ENCODE results near the gene THSD4. TPM values are rescaled to one million over a fixed set of nuclear protein-coding genes. Genes with fewer than 3 reads are reported as not detected.

Gene THSD4
- polyA plus RNA-seq, 1 experiment = 18.8 TPM

DNA sequence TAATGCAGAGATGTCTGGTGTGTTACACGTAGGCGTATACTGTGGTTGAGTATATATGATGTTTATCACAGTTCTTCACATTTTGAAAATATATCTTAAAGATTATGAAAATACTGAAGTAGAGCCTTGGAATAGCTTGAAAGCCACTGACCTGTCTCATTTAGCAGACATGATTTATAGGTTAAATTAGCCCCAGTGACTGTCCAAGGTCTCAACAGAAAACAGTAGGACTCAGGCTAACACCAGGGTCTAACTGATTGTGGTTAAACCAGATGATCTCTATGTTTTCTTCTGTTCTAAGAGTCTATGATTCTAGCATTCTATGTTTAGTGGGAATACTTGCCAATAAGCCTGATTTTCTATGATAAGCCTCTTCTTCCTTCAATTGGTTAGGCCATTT, 528.6 kb downstream of the THSD4 start:
- TF ChIP-seq, protein P1, sequence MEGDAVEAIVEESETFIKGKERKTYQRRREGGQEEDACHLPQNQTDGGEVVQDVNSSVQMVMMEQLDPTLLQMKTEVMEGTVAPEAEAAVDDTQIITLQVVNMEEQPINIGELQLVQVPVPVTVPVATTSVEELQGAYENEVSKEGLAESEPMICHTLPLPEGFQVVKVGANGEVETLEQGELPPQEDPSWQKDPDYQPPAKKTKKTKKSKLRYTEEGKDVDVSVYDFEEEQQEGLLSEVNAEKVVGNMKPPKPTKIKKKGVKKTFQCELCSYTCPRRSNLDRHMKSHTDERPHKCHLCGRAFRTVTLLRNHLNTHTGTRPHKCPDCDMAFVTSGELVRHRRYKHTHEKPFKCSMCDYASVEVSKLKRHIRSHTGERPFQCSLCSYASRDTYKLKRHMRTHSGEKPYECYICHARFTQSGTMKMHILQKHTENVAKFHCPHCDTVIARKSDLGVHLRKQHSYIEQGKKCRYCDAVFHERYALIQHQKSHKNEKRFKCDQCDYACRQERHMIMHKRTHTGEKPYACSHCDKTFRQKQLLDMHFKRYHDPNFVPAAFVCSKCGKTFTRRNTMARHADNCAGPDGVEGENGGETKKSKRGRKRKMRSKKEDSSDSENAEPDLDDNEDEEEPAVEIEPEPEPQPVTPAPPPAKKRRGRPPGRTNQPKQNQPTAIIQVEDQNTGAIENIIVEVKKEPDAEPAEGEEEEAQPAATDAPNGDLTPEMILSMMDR (IDR thresholded peaks at IDR 0.05; ENCODE audit: insufficient read depth, low read depth, low read length) = no peak
- Histone ChIP-seq H3K4me3 (ENCODE audit: low read depth, low read length) (no peak overlapping the region), H3K36me3 (ENCODE audit: control insufficient read depth, insufficient read depth, low read length) (no peaks in the 10 kb centered on the region; the same call in 1 of the 2 replicates), H3K27me3 (ENCODE audit: control insufficient read depth, insufficient read depth, low read length) (no peaks in the 10 kb centered on the region)
- CTCF ChIA-PET = interaction anchor here (0.8 to 1.3 kb wide), 3 partner anchors 11 to 18 kb away, joined by 3 to 4 read pairs (median 3); no protein-coding TSS in a partner anchor
- DNase-seq (ENCODE audit: low read depth) = no peak
- POLR2A ChIA-PET = no interaction called here

GRCh38 chr15:71646767-71647486, 531.7 kb downstream of the THSD4 start:
- H3K27me3 ChIP-seq (ENCODE audit: control insufficient read depth, insufficient read depth, low read length) = no peaks in the 10 kb centered on the region
- DNase-seq (ENCODE audit: low read depth) = no peak
- POLR2A ChIA-PET = no interaction called here
- no peaks in the 10 kb centered on the region; the same call in 1 of the 2 replicates for H3K36me3 ChIP-seq (ENCODE audit: control insufficient read depth, insufficient read depth, low read length)
- TF ChIP-seq, protein P1 (IDR thresholded peaks at IDR 0.05; ENCODE audit: insufficient read depth, low read depth, low read length) = no peak
- CTCF ChIA-PET = interaction anchor here (0.5 kb wide), 1 partner anchor 93 kb away, joined by 3 read pairs; no protein-coding TSS in a partner anchor
- no peak overlapping the region for H3K4me3 ChIP-seq (ENCODE audit: low read depth, low read length)

GRCh38 chr15:71647487-71647808, 532.2 kb downstream of the THSD4 start:
- POLR2A ChIA-PET = no interaction called here
- TF ChIP-seq, protein P1 (IDR thresholded peaks at IDR 0.05; ENCODE audit: insufficient read depth, low read depth, low read length) = no peak
- DNase-seq (ENCODE audit: low read depth) = no peak

DNA sequence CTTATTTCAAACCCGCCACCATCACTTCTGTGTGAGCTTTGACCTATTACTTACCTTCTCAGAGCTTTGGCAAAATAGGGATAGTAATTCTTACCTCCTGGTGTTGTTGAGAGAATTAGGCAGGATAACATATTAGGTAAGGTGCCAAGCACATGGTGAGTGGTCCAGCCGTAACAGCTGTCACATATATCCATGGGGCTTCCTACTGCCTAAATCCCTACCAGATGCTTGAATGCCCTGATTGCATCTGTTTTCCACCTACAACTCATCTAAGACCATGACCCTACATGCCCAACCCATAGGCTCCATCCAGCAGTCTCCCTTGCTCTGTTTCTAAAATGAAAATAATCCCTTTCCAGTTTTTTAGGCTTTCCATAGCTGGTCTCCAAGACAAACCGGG, 532.8 kb downstream of the THSD4 start:
- Histone ChIP-seq H3K27me3 (ENCODE audit: control insufficient read depth, insufficient read depth, low read length) (no peaks in the 10 kb centered on the region), H3K4me3 (ENCODE audit: low read depth, low read length) (no peak overlapping the region), H3K36me3 (ENCODE audit: control insufficient read depth, insufficient read depth, low read length) (no peaks in the 10 kb centered on the region; the same call in 1 of the 2 replicates)
- DNase-seq (ENCODE audit: low read depth) = no peak
- POLR2A ChIA-PET = no interaction called here
- TF ChIP-seq, protein P1 (IDR thresholded peaks at IDR 0.05; ENCODE audit: insufficient read depth, low read depth, low read length) = no peak
- CTCF ChIA-PET = interaction anchor here (1.3 kb wide), 1 partner anchor 73 kb away, joined by 4 read pairs; no protein-coding TSS in a partner anchor

More at GRCh38 chr15:71647487-71647808, 532.2 kb downstream of the THSD4 start:
- CTCF ChIA-PET = interaction anchor here (1.3 kb wide), 1 partner anchor 72 kb away, joined by 4 read pairs; no protein-coding TSS in a partner anchor
- H3K4me3 ChIP-seq (ENCODE audit: low read depth, low read length) = no peak overlapping the region
- H3K27me3 ChIP-seq (ENCODE audit: control insufficient read depth, insufficient read depth, low read length) = no peaks in the 10 kb centered on the region
- no peaks in the 10 kb centered on the region; the same call in 1 of the 2 replicates for H3K36me3 ChIP-seq (ENCODE audit: control insufficient read depth, insufficient read depth, low read length)

GRCh38 chr15:71649894-71650293, 534.6 kb downstream of the THSD4 start:
- ChIA-PET CTCF (no interaction called here), POLR2A (no interaction called here)
- Histone ChIP-seq H3K36me3 (ENCODE audit: control insufficient read depth, insufficient read depth, low read length) (no peaks in the 10 kb centered on the region; the same call in 1 of the 2 replicates), H3K4me3 (ENCODE audit: low read depth, low read length) (no peak overlapping the region), H3K27me3 (ENCODE audit: control insufficient read depth, insufficient read depth, low read length) (no peaks in the 10 kb centered on the region)
- DNase-seq (ENCODE audit: low read depth) = no peak
- TF ChIP-seq, protein P1 (IDR thresholded peaks at IDR 0.05; ENCODE audit: insufficient read depth, low read depth, low read length) = no peak

Measured in BJ (cell line).